ENCODE results near the gene PGA4.
A peak's percentile ranks its signal among the peaks of the same experiment; 100 is the strongest.
"Not testable (repeated sequence)": the region's sequence is repeated elsewhere in the genome, so short reads cannot be mapped to it uniquely, and the experiment has no call there.

PGA4 gene

GRCh38 chr11:61250796-61251765 is 28.9 kb downstream of the PGA4 start:
- not testable (repeated sequence) for DNase-seq (ENCODE audit: low spot score)

DNA sequence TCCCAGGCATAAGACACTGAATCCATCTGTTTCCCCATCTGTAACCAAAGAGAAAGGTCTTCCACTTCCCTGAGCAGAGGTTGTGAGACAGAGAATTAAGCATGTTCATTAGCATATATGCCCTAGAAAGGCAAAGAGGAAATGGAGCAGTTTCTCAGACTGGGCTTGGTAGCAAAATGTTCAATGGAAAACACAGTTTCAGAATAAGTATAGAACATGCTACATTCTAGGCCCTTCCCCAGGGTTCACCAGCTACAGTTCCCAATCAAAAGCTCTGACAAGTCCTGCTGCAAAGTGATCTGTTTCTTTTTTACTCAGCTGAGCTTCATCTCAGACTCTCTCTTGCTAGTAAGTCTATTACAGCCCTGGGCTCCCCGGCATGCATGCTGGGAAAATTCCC is 30.2 kb downstream of the PGA4 start:
- DNase-seq (ENCODE audit: low spot score) = not testable (repeated sequence)

- DNase-seq (ENCODE audit: low spot score) = peak; percentile 78
Measured at GRCh38 chr11:61254403-61255025, 32.4 kb downstream of the PGA4 start.

DNA sequence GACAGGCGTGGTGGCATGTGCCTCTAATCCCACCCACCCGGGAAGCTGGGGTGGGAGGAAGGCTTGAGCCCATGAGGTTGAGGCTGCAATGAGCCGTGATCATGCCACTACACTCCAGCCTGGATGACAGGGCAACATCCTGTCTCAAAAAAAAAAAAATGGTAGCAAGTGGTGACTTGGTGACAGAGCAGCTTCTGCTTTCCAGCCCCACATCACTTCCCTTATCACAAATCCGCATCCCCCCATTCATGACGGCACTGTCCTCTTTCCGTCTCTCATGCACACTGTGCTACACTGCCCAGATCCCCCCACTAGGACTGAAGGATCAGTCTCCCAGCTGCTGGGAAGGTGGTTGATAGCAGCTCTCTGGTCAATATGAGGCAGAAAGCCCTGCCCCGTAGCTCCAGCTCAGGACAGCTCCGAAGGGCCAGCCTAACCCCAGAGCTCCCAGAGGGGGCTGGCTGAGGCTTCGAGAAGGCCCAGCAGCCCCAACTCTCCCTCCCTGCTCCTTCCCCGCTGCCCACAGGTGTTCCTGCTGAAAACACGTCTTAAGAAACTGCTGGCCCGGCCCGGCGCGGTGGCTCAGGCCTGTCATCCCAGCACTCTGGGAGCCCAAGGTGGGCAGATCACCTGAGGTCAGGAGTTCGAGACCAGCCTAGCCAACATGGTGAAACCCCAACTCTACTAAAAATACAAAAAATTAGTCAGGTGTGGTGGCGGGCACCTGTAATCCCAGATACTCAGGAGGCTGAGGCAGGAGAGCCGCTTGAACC is 34.7 kb downstream of the PGA4 start:
- DNase-seq (ENCODE audit: low spot score) = no peak

GRCh38 chr11:61258546-61258945 is 36.4 kb downstream of the PGA4 start:
- DNase-seq (ENCODE audit: low spot score) = no peak

- DNase-seq (ENCODE audit: low spot score) = no peak
Measured at GRCh38 chr11:61259363-61259762, 37.2 kb downstream of the PGA4 start.

DNA sequence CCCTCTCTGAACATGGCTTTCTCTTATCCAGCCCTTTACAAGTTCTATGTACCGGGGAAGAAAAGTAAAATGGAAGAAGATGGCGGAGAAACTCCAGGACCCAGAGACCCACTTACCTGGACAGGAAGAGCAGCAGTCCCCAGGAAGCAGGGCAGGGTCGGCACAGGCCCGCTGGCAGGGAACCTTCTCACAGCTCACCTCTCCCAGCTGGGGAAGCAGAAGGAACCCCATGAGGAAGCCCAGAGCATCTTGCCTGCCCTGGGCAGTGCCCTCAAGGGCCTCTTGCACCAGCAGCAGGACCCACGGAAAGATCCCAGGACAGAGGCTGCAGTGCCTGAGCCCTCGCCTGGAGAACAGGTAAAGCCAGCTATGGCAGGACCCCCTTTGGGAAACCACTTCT is 42.2 kb downstream of the PGA4 start:
- no peak for DNase-seq (ENCODE audit: low spot score)

GRCh38 chr11:61264795-61265194 is 42.6 kb downstream of the PGA4 start:
- DNase-seq (ENCODE audit: low spot score) = no peak

DNA sequence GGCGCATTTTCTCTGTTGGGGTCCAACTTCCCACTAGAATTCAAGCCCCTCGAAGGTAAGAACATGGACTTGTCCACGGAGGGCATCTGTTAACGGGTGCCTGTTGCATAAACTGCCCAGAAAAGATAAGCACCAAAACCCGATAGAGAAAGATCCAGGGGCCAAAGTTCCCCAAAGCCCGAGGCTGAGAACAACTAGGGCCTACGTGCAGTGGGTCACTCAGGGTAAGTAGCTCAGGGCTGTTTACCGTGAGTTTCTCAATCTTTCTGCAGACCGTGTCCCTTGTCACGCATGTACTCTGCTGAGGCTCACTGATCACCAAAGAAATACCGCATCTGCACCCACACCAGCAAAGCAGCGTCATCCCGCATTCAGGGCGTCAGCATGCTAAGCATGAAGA is 43.2 kb downstream of the PGA4 start:
- DNase-seq (ENCODE audit: low spot score) = no peak

- no peak for DNase-seq (ENCODE audit: low spot score)
Measured at GRCh38 chr11:61266602-61267001, 44.5 kb downstream of the PGA4 start.

DNA sequence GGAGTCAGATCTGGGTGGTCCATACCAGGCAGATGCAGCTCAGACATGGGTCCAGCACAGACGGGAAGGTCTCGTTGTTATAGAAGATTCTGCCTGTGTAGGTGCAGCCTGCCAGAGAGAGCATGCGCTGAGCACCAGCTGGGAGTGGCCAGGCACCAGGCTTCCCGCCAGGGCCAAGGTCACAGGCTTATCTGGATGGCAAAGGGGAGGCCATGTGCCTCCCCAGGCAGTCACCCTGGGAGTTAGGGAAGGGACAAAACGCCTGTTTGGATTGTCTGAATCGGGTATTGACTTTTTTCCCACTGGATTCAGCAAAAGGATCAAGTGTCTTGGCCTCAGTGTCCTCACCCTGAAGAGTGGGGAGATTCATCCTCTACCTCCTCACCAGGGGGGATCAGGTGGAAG is 45.3 kb downstream of the PGA4 start:
- no peak for DNase-seq (ENCODE audit: low spot score)

DNA sequence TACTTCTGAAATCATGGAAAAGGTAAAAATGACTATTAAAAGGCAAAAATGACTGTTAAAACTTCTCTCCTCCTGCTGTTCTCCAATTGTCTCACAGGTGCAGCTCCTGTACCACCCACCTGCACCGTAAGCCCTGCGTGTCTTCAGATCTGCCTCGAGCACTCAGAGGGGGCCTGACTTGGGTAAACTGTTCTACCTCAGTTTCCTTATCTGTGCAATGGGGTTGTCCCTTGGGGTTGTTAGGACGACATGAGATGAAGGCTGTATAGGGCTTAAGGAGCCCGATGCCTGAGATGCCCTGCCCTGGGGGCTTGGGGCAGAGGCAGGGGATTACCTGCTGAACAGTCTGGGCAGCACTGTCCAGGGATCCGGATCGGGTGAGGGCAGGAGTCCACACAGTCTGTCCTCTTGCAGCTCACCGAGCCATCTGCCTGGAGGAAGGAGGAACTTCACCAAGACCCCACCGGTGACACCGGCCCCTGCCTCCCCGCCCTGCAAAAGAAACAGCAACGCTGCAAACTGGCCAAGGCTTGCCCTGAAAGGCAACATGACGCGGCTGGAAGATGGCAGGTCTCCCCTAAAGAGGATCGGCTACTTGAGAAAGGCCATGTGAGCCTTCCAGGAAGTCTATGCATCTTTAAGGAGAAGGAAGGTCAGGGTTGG is 46.6 kb downstream of the PGA4 start:
- no peak for DNase-seq (ENCODE audit: low spot score)

GRCh38 chr11:61270354-61271076 is 48.4 kb downstream of the PGA4 start:
- no peak for DNase-seq (ENCODE audit: low spot score)

DNA sequence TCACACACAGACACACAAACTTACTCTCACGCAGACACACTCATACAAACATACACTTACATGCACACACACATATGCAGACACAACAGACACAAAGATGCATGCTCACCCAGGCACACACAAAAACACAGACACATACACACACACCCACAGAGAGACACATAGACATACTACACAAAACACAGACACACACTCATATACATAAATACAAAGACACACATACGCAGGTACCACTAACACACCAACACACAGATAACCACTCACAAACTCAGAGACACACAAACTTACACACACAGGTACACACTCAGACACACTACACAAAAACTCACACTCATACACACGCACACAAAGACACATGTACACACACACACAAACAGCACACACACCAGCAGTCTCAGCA is 50.6 kb downstream of the PGA4 start:
- no peak for DNase-seq (ENCODE audit: low spot score)

DNA sequence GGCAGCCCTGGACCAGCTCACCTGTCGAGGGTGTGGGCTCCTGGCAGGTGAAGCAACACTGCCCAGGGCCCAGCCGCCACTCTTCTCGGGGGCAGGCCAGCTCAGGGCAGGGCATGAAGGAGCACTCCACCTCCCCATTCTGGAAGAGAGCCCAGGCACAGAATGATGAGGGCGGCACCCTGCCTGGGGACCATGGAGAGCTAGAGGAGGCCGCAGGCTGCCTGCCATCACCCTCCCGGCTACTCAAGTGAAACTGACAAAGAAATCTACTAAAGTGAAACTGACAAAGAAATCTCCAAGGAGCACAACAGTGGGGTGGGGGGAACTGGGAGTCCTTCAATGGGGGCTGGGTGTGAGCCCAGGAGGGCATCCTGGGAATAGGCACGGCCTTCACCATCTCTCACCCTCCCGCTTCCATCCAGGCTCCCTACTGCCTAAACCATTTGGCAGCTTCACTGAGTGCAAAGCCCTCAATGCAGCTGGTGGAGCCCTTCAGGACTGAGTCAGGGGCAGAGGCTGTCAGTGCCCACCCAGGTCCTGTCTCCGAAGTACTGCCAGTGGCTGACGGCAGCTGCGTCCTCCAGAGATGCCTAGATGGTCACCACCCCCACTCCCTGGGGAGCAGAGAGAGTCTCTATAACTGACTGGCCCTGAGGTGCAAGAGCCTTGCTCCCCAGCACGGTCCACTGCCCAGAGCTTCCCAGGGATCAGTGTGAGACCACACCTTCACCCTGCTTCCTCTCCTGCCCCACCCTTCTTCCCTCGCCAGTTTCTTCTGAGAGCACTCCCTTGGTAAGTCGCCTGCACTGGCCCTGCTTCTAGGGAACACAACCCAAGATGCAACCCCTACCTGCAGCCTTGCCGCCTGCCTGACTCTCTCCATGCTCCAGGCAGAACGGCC is 51.3 kb downstream of the PGA4 start:
- DNase-seq (ENCODE audit: low spot score) = peak; percentile 68

DNA sequence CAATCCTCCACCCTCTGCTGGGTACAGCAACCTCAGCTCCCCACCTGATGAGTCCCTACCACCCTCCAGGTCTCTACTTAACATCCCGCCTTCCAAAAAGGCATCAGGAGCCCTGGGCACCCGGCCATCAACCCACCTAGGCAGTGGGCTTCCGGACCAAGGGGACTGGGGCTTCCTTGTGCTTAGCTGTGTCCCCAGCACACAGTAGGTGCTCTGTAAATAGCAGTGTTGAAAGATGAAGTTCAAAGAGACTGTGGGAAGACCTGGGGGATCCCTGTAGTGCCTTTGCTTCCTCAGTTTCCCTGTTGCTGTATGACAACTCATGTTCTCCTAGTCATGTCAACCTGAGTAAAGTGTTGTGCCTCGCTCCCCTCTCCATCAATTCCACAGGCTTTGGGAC is 51.9 kb downstream of the PGA4 start:
- no peak for DNase-seq (ENCODE audit: low spot score)

- DNase-seq (ENCODE audit: low spot score) = no peak
Measured at GRCh38 chr11:61275191-61275590, 53.0 kb downstream of the PGA4 start.

GRCh38 chr11:61277186-61278000 is 55.2 kb downstream of the PGA4 start:
- no peak for DNase-seq (ENCODE audit: low spot score)

DNA sequence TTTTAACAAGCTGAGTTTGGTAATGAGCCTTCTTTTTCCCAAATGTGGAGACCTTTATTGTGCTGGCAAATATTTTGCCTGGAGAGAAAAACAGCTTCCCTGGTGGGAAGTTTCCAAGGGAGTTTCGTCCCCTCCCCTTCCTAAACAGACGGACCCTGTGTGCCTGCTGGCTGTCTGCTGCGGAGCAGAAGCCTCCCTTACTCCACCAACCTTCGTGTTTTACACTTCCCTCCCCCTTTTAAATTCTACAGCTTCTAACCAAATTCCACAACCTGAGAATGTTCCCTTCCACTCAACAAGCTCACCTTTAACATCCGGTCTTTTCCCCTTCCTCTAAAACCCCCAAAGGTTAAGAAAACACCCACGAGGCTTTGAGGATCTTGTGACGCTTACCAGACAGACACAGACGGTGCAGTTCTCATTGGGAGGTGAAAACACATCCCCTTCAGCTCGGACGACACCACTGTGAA is 55.9 kb downstream of the PGA4 start:
- peak; percentile 58 for DNase-seq (ENCODE audit: low spot score)

All from Ammon's horn (tissue), 1 donor.